Psoas muscle (tissue), 8 donors: Measurements from ENCODE around the gene SLC2A4. TPM values are rescaled to one million over a fixed set of nuclear protein-coding genes. Genes with fewer than 3 reads are reported as not detected.

Experiments
- ATAC-seq, 4 donors: fragments of 200-7000 bp; cut with Tn5 transposase; one replicate each; pipeline ENCODE4 v1.9.1; 2020; ENCODE audit warnings: moderate library complexity in 3 of 4, mild to moderate bottlenecking in 2 of 4
- DNase-seq, 2 donors: peaks; one replicate each; pipeline ENCODE4 v3.0.0-alpha.2; 2020
- H3K27ac ChIP-seq: fragments of 200-600 bp; one replicate; pipeline ENCODE4 v1.8.0; 2022
- H3K27me3 ChIP-seq, 3 donors: fragments of 200-600 bp in 1 of 3; one replicate each; pipeline versions ENCODE4 v1.6.1 to v1.8.0; 2013 to 2022; ENCODE audit warnings: low read length in 2 of 3, mild to moderate bottlenecking in 2 of 3, moderate library complexity in 1 of 3; ENCODE audit not compliant: insufficient read depth in 3 of 3
- H3K36me3 ChIP-seq, 2 donors: fragments of 200-600 bp in 1 of 2; one replicate each; pipeline versions ENCODE4 v1.6.1 to v1.8.0; 2013 to 2022; ENCODE audit warnings: low read depth in 1 of 2, mild to moderate bottlenecking in 1 of 2, moderate library complexity in 1 of 2; ENCODE audit not compliant: insufficient read depth in 1 of 2
- H3K4me1 ChIP-seq: fragments of 200-600 bp; one replicate; pipeline ENCODE4 v1.8.0; 2022
- H3K4me3 ChIP-seq: fragments of 200-600 bp; one replicate; pipeline ENCODE4 v1.8.0; 2022; ENCODE audit warnings: mild to moderate bottlenecking
- H3K9me3 ChIP-seq: fragments of 200-600 bp; one replicate; pipeline ENCODE4 v1.8.0; 2022
- WGBS, 3 donors: extraction: QIAGEN DNeasy Blood & Tissue Kit; methylation state at CpG; one replicate each; pipeline versions ENCODE4 v1.1.6 to v1.1.7; 2013; 5-methylcytosine and 5-hydroxymethylcytosine counted together
- intact Hi-C, 2 donors: fragments of 100-400 bp; cut with DNase I; formaldehyde crosslinking; loops; one replicate each; pipeline versions ENCODE4 v1.11.0 to v1.14.2; 2022
- polyA plus RNA-seq, 3 donors: library from polyadenylated mRNA; stranded (reverse); fragments of 200-250 nt; gene quantifications; one replicate each; pipeline ENCODE4 v1.2.3, GENCODE V29; 2013
- total RNA-seq, 4 donors: library from RNA; stranded (reverse); fragmentation: NEBNext Ultra II Directional in 2 of 4; extraction: Animal tissue kit (Norgen Biotek cat#: 25700) in 2 of 4; gene quantifications; one replicate each; pipeline versions ENCODE4 v1.2.1 to v1.2.4, GENCODE V29; 2021 to 2023
- TF ChIP-seq, protein P1 (sequence below): fragments of 200-600 bp; IDR thresholded peaks from one replicate; pipeline ENCODE4 v1.8.0; 2022; ENCODE audit warnings: antibody characterized with exemption
- donor health status: healthy with polysubstance abuse.
- donor health status: DM: no; HTN: no; CAD: no; lungs with moderate emphysema.
- donor health status: Bipolar disorder and iron deficiency.
- donor health status: healthy.
- donor health status: DM: yes; HTN: yes; CAD: no.
- donor health status: DM: no; HTN: no; CAD: no.
- donor health status: DM: no; HTN: no; CAD: no.
- donor health status: DM: yes; HTN: yes; CAD: no.

Gene SLC2A4
- total and polyA plus RNA-seq, 7 donors: 19.4 to 257 (median 127) TPM

DNA sequence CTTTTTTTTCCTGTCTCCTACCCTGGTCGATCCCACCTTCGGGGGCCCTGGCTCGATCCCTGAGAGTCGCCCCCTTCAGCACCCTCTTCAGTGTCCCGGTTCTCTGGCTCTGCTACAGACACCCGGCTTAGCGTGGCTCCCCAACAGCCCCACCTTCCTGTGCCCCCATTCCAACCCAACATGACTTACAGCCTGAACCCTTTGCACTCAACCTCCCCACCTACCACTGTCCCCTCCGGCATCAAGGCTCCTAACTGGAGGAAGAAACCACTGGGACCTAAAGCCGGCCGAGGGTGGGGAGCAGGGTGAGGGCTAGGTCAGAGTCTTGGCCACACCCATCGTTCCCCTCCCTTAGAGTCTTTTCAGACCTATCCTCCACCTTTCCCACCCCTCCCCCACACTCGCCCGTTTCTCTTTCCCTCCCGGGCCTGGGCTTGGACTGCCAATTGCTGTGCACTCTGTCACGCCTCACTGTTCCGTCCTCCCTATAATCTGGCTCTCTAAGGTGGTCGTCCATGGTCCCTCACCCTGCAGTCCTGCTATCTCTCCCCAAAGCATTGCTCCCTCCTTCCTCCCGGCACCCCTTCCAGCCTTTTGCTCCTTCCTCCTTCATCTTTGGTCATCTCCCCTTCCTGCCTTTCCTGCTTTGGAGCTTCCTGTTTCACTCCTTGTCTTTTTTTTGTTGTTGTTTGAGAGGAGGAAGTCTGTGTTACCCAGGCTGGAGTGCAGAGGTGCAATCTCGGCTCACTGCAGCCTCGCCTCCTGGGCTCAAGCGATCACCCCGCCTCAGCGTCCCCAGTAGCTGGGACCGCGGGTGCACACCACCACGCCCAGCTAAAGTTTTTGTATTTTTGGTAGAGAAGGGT, 18.4 kb upstream of the SLC2A4 start:
- intact Hi-C loops: loop anchor here in 1 of 2 donors (10.0 kb wide), 1 partner anchor 82 kb away; no protein-coding TSS in a partner anchor
- ATAC-seq: peak in 2 of 4 donors; percentile 3 to 15
- H3K4me3 ChIP-seq: peak overlapping the region; percentile 66

DNA sequence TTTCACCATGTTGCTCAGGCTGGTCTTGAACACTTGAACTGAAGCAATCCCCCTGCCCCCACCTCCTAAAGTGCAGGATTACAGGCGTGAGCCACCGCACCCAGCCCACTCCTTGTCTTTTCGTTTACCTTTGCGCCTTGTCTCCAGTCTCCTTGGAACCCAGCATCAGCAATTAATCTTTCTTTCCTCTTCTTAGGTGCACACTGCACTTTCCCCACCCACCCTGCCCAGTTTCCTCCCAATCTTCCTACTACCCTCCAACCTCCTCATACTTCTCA, 17.8 kb upstream of the SLC2A4 start:
- Histone ChIP-seq H3K27ac (no peak overlapping the region), H3K36me3 (peaks cover 0 to 11% of the 10 kb centered on the region in 2 donors), H3K4me1 (peaks cover 9% of the 10 kb centered on the region), H3K27me3 (peaks cover 0 to 50% (median 21%) of the 10 kb centered on the region in 3 donors), H3K9me3 (no peaks in the 10 kb centered on the region), H3K4me3 (no peak overlapping the region)
- no peak for DNase-seq
- TF ChIP-seq, protein P1, sequence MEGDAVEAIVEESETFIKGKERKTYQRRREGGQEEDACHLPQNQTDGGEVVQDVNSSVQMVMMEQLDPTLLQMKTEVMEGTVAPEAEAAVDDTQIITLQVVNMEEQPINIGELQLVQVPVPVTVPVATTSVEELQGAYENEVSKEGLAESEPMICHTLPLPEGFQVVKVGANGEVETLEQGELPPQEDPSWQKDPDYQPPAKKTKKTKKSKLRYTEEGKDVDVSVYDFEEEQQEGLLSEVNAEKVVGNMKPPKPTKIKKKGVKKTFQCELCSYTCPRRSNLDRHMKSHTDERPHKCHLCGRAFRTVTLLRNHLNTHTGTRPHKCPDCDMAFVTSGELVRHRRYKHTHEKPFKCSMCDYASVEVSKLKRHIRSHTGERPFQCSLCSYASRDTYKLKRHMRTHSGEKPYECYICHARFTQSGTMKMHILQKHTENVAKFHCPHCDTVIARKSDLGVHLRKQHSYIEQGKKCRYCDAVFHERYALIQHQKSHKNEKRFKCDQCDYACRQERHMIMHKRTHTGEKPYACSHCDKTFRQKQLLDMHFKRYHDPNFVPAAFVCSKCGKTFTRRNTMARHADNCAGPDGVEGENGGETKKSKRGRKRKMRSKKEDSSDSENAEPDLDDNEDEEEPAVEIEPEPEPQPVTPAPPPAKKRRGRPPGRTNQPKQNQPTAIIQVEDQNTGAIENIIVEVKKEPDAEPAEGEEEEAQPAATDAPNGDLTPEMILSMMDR: no peak
- ATAC-seq: no peak
- 50 to 79% (median 57%) methylated on average over 4 of the region's 4 CpGs for WGBS, 3 donors
- intact Hi-C loops: loop anchor here in 1 of 2 donors (10.0 kb wide), 1 partner anchor 81 kb away; no protein-coding TSS in a partner anchor

More for the DNA sequence above, 18.4 kb upstream of the SLC2A4 start:
- peak in 1 of 2 donors; percentile 29 for DNase-seq
- TF ChIP-seq, protein P1: no peak
- H3K27me3 ChIP-seq: peaks cover 0 to 50% (median 21%) of the 10 kb centered on the region in 3 donors
- H3K9me3 ChIP-seq: no peaks in the 10 kb centered on the region
- no peak overlapping the region for H3K27ac ChIP-seq
- peaks cover 0 to 17% of the 10 kb centered on the region in 2 donors for H3K36me3 ChIP-seq
- H3K4me1 ChIP-seq: peaks cover 9% of the 10 kb centered on the region
- 11 to 14% (median 13%) methylated on average over 26 of the region's 26 CpGs for WGBS, 3 donors

DNA sequence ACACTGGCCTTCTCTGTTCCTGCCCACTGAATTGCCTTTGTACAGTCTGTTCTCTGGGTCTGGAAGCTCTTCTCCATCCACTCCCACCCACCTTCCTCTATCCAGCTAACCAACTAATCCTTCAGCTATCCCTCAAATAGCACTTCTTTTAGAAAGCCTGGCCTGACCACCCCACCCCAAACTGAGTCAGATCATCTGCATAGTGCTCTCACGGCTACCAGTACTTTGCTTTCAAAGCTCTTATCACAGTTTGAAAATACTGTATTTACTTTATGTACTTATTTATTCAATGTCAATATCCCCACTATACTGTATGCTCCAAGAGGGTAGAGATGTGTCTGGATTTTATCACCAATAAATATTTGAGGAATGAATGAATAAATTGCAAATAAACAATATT, 14.7 kb upstream of the SLC2A4 start:
- intact Hi-C loops: loop anchor here (5.0 to 10.0 kb wide), 2 partner anchors 41 to 78 kb away; partner anchors contain the start of gene EIF5A (in 1 of the 2)
- 71 to 76% (median 74%) methylated on average over 1 of the region's 1 CpG for WGBS, 3 donors

DNA sequence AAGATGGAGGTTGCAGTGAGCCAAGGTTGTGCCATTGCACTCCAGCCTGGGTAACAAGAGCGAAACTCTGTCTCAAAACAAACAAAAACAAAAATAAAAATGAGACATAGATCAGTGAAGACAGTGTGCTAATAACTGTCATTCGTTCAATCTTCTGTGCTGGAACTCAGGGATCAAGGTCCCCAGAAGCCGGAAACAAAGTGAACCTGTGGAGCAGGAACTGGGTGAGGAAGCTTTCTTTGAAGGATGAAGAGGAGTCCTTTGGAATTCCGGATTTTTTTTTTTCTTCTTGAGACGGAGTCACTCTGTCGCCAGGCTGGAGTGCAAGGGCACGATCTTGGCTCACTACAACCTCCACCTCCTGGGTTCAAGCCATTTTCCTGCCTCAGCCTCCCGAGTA, 2.1 kb upstream of the SLC2A4 start:
- H3K36me3 ChIP-seq: peaks cover 0 to 9% of the 10 kb centered on the region in 2 donors
- intact Hi-C loops: loop anchor here in 1 of 2 donors (5.0 kb wide), 1 partner anchor 68 kb away; no protein-coding TSS in a partner anchor

More for the DNA sequence above, 14.7 kb upstream of the SLC2A4 start:
- no peak overlapping the region for H3K27ac ChIP-seq
- peaks cover 4% of the 10 kb centered on the region for H3K4me1 ChIP-seq
- no peaks in the 10 kb centered on the region for H3K36me3 ChIP-seq
- H3K27me3 ChIP-seq: peaks cover 0 to 36% (median 16%) of the 10 kb centered on the region in 3 donors
- no peak for DNase-seq
- no peak overlapping the region for H3K4me3 ChIP-seq
- H3K9me3 ChIP-seq: no peaks in the 10 kb centered on the region
- TF ChIP-seq, protein P1: no peak
- no peak for ATAC-seq

More for the DNA sequence above, 2.1 kb upstream of the SLC2A4 start:
- ATAC-seq (no peak), DNase-seq (no peak)
- Histone ChIP-seq H3K4me3 (no peak overlapping the region), H3K4me1 (peaks cover 21% of the 10 kb centered on the region), H3K9me3 (no peaks in the 10 kb centered on the region), H3K27ac (peak overlapping the region; percentile 96), H3K27me3 (no peaks in the 10 kb centered on the region)
- TF ChIP-seq, protein P1: no peak
- 83 to 88% (median 86%) methylated on average over 8 of the region's 8 CpGs for WGBS, 3 donors
